Neural cell (in vitro differentiated cells): ENCODE data around the gene NOM1. TPM values are rescaled to one million over a fixed set of nuclear protein-coding genes. Genes with fewer than 3 reads are reported as not detected.

Experiments used
- H2AFZ ChIP-seq: fragments of 200-600, 300-800 bp; sonication (generic), shearing (Covaris generic); 2 replicates; pipeline ENCODE4 v1.6.0; 2014; ENCODE audit warnings: low read depth, mild to moderate bottlenecking, antibody characterized with exemption, low read length, moderate library complexity
- H3F3A ChIP-seq: fragments of 200-600 bp; shearing (Covaris generic); 2 replicates; pipeline ENCODE4 v1.6.1; 2016; ENCODE audit warnings: mild to moderate bottlenecking, moderate library complexity, mixed read lengths, antibody characterized with exemption, low read length; ENCODE audit not compliant: insufficient read depth, poor library complexity, severe bottlenecking
- H3K27ac ChIP-seq: fragments of 200-600, 300-800 bp; sonication (generic), shearing (Covaris generic); 2 replicates; pipeline ENCODE4 v1.5.1; 2014; ENCODE audit warnings: mild to moderate bottlenecking, low read length, moderate library complexity
- H3K27me3 ChIP-seq: fragments of 300-800, 200-600 bp; sonication (generic), shearing (Covaris generic); 2 replicates; pipeline ENCODE4 v1.6.0; 2014; ENCODE audit warnings: mild to moderate bottlenecking, low read depth, low read length, moderate library complexity; ENCODE audit not compliant: insufficient read depth
- H3K36me3 ChIP-seq: fragments of 300-800, 200-600 bp; sonication (generic), shearing (Covaris generic); 2 replicates; pipeline ENCODE4 v1.5.1; 2014; ENCODE audit warnings: mild to moderate bottlenecking, antibody characterized with exemption, low read length, moderate library complexity; ENCODE audit not compliant: insufficient read depth
- H3K4me2 ChIP-seq: fragments of 300-800, 200-600 bp; sonication (generic), shearing (Covaris generic); 2 replicates; pipeline ENCODE4 v1.6.0; 2014; ENCODE audit warnings: mild to moderate bottlenecking, low read length
- H3K4me3 ChIP-seq: fragments of 300-800, 200-600 bp; sonication (generic), shearing (Covaris generic); 2 replicates; pipeline ENCODE4 v1.5.1; 2014; ENCODE audit warnings: mild to moderate bottlenecking, low read length, moderate library complexity
- H3K79me2 ChIP-seq: fragments of 200-600 bp; shearing (Covaris generic); replicated peaks from 2 replicates; pipeline ENCODE4 v1.6.0; 2014; ENCODE audit warnings: mild to moderate bottlenecking, low read length, moderate library complexity; ENCODE audit not compliant: insufficient read depth
- H3K9ac ChIP-seq: fragments of 300-800, 200-600 bp; sonication (generic), shearing (Covaris generic); 2 replicates; pipeline ENCODE4 v1.6.1; 2016; ENCODE audit warnings: mild to moderate bottlenecking, low read length, mixed read lengths
- H3K9me2 ChIP-seq: fragments of 200-600 bp; shearing (Covaris generic); 2 replicates; pipeline ENCODE4 v1.6.1; 2016; ENCODE audit warnings: mild to moderate bottlenecking, low read length, mixed read lengths; ENCODE audit not compliant: insufficient read depth
- H3K9me3 ChIP-seq: fragments of 200-600, 300-800 bp; sonication (generic), shearing (Covaris generic); 2 replicates; pipeline ENCODE4 v1.6.1; 2016; ENCODE audit warnings: mild to moderate bottlenecking, mixed run types, low read length, moderate library complexity, mixed read lengths
- H4K20me1 ChIP-seq: fragments of 200-600 bp; shearing (Covaris generic); 2 replicates; pipeline ENCODE4 v1.6.1; 2016; ENCODE audit warnings: mild to moderate bottlenecking, mixed run types; ENCODE audit not compliant: insufficient read depth
- CTCF ChIP-seq: fragments of 450-650 bp; IDR thresholded peaks from 2 replicates; pipeline ENCODE4 v1.5.1; 2014; ENCODE audit warnings: antibody characterized with exemption, mild to moderate bottlenecking, moderate library complexity; ENCODE audit not compliant: poor library complexity, severe bottlenecking
- EP300 ChIP-seq: fragments of 450-650 bp; conservative IDR thresholded peaks from 2 replicates; pipeline ENCODE4 v1.6.1; 2014; ENCODE audit warnings: antibody characterized with exemption, mild to moderate bottlenecking, moderate library complexity; ENCODE audit not compliant: poor library complexity, severe bottlenecking
- EZH2 ChIP-seq: fragments of 200-600, 300-800 bp; shearing (Covaris generic), sonication (generic); IDR thresholded peaks from 2 replicates; pipeline ENCODE4 v1.6.1; 2014; ENCODE audit warnings: antibody characterized with exemption, low read length, borderline replicate concordance, mild to moderate bottlenecking; ENCODE audit not compliant: insufficient read depth, poor library complexity, severe bottlenecking
- MXI1 ChIP-seq: fragments of 450-650 bp; conservative IDR thresholded peaks from 2 replicates; pipeline ENCODE4 v1.6.1; 2014; ENCODE audit warnings: antibody characterized with exemption, mild to moderate bottlenecking; ENCODE audit not compliant: poor library complexity, severe bottlenecking
- POLR2AphosphoS5 ChIP-seq: IDR thresholded peaks from 2 replicates; pipeline ENCODE4 v1.6.1; 2012
- RAD21 ChIP-seq: fragments of 450-650 bp; conservative IDR thresholded peaks from 2 replicates; pipeline ENCODE4 v1.6.1; 2014; ENCODE audit warnings: antibody characterized with exemption, mild to moderate bottlenecking, moderate library complexity
- REST ChIP-seq: IDR thresholded peaks from 2 replicates; pipeline ENCODE4 v1.6.1; 2012; ENCODE audit warnings: borderline replicate concordance
- SMC3 ChIP-seq: fragments of 450-650 bp; conservative IDR thresholded peaks from 2 replicates; pipeline ENCODE4 v1.6.1; 2014; ENCODE audit warnings: antibody characterized with exemption, mild to moderate bottlenecking, moderate library complexity; ENCODE audit not compliant: poor library complexity
- TAF1 ChIP-seq: IDR thresholded peaks from 2 replicates; pipeline ENCODE4 v1.6.1; 2012; ENCODE audit warnings: low read depth
- polyA plus RNA-seq: library from polyadenylated mRNA; depleted of rRNA; stranded (reverse); fragments of >200 nt; gene quantifications from 2 replicates; pipeline ENCODE4 v1.2.3, GENCODE V29; 2014

NOM1 gene
- polyA plus RNA-seq, 1 donor from 2014 or later: 22.5 TPM

- H3K36me3 ChIP-seq: no peaks in the 10 kb centered on the region
- H3K27me3 ChIP-seq: no peaks in the 10 kb centered on the region
- no peak overlapping the region for H3K27ac ChIP-seq
- H3K9me3 ChIP-seq: no peaks in the 10 kb centered on the region
- no peaks in the 10 kb centered on the region for H3F3A ChIP-seq
- H2AFZ ChIP-seq: no peak overlapping the region
- H4K20me1 ChIP-seq: no peaks in the 10 kb centered on the region
- no peak overlapping the region for H3K4me3 ChIP-seq
- TF ChIP-seq CTCF (no peak), REST (no peak), EP300 (no peak), SMC3 (no peak), POLR2AphosphoS5 (no peak), RAD21 (no peak), MXI1 (no peak), EZH2 (no peak), TAF1 (no peak)
- no peak overlapping the region for H3K9ac ChIP-seq
- no peaks in the 10 kb centered on the region for H3K9me2 ChIP-seq
- H3K79me2 ChIP-seq: no peaks in the 10 kb centered on the region
- H3K4me2 ChIP-seq: no peak overlapping the region
These were observed 19.5 kb upstream of the NOM1 start for GRCh38 chr7:156929789-156930539.

GRCh38 chr7:156932006-156932405 is 17.5 kb upstream of the NOM1 start:
- H3K36me3 ChIP-seq: no peaks in the 10 kb centered on the region
- TF ChIP-seq EP300 (no peak), EZH2 (no peak), SMC3 (no peak), CTCF (no peak), REST (no peak), TAF1 (no peak), POLR2AphosphoS5 (no peak), RAD21 (no peak), MXI1 (no peak)
- H2AFZ ChIP-seq: no peak overlapping the region
- H3F3A ChIP-seq: no peaks in the 10 kb centered on the region
- no peaks in the 10 kb centered on the region for H4K20me1 ChIP-seq
- no peaks in the 10 kb centered on the region for H3K27me3 ChIP-seq
- H3K4me3 ChIP-seq: no peak overlapping the region
- H3K9me3 ChIP-seq: no peaks in the 10 kb centered on the region
- H3K9ac ChIP-seq: no peak overlapping the region
- H3K9me2 ChIP-seq: no peaks in the 10 kb centered on the region
- no peak overlapping the region for H3K27ac ChIP-seq
- H3K4me2 ChIP-seq: no peak overlapping the region
- no peaks in the 10 kb centered on the region for H3K79me2 ChIP-seq
